Measurements from ENCODE around the gene TSHZ2.
A peak's percentile ranks its signal among the peaks of the same experiment; 100 is the strongest.

Gene TSHZ2

DNA sequence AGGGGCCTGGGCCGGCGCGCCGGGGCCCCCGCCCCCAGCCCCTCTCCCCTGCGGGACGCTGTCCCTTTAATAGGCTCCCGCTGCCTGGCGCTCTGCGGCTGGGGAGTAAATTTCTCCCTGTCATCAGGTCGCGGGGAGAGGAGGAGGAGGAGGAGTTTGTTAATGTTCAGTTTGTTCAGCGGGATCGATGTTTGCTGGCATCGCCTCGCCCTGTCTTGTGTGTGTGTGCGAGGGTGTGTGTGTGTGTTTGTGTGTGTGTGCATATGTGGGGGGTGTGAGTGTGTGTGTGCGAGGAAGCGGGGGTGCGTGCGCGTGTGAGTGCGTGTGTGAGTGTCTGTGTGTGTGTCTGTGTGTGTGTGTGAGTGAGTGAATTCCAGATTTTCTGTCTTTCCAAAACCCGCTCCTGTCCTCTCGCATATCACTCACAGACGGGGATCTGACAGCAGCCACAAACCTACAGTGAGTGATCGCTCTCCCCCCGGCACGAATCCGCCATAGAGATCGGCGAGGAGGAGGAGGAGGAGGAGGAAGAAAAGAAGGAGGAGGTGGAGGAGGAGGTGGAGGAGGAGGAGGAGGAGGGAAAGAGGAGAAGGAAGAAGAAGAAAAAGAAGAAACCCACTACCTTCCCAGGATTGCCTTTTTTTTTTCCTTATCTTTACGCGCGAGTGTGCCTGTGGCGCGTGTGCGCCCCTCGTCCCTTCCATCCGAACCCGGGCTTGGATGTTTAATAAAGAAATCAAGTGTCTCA, at the start of gene TSHZ2:
Gene TSHZ2 (plus strand): TSS at position 169 of the 748 bp plus-strand sequence. CDS start 936 bp downstream, outside the sequence.
- peak; percentile 80 to 86 for DNase-seq

DNA sequence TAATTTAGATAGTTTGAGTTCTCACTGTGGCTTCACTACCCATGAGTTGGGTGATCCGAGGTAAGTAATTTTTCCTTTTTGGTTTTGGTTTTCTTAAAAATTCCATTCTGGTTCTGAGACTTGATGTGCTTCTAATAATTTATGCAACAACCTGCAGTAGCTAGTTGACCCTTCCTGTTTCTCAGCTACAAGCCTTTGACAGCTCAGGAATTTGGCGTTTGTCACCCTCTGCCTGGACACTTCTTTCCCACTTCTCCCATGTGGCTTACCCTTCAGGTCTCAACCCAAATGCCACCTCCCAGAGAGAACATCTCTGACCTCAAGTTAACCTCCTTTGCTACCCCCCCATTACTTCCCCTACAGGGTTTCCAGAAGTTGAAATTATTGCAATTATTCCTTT, 49.7 kb upstream of the TSHZ2 start:
- DNase-seq: no peak

DNA sequence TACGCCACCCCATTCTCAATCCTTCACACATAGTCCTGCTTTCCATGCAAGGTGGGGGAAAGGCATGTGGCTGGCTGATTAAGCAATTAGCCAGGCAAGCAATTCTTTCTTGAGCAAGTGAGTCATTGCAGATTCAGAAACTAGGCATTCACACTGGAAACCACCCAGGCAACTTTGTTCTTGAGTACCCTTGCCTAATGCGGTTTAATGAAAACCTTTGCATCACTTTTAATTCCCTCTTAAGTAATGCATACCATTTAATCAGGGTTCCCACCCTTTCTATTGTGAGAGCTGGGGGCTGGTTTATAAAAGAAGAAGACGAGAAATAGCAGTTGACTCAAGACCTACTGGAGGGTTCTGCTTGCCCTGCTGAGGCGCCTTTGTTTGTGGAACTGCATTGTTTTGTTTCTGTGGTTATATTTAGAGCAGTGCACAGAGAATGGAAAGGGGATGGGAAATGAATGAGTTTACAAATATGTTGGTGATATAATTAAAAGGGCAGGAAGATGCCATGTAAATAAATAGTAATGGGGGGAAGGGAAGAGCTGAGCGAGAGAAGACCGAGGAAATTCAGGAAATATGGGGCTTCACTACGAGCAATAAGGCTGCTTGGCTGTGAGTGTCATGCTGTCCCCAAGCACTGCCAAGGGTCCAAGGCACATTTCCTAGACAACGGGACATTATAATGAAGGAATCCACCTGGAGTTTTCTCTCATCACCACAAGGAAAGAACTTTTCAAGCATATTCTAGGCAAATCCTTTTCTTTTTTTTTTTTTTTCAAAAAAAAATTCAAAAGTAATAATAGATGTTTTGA, 48.8 kb upstream of the TSHZ2 start:
- no peak for DNase-seq

- no peak for DNase-seq
These were observed 47.5 kb upstream of the TSHZ2 start for GRCh38 chr20:52924411-52925271.

DNA sequence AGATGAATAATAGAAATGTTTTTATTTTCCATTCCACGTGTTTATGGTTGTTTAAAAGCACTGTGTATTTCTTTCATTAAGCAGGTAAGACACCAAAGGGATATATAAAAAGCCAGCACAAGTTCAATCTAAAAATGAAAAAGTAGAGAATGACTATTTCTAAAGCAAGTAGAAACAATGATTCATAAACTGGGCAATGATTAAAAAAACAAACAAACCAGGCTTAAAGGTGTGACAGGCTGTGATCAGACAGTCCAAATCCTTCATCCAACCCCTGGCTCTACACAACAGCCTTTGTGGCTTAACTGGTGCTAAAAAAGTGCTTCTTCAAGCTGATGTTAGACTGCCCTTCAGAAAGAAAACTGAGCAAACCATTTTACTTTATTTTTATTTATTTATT, 45.7 kb upstream of the TSHZ2 start:
- DNase-seq: no peak

DNA sequence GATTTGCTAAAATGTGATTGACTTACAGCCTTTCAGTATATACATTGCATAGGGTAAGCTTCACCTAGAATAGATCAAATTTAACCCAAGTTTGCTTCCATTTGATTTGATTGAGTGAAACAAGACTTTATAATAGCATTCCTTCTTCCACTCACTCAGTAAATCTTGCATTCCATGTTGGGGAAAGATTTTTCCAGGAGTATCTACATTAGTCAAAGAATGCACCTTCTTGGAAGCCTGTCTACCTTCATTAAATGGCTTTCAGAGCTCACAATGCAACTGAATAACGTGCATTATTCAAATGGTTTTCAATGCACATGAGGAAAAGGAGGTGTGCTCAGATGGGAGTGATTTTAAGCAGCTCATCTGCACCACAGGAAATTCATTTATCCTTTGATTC, 38.3 kb upstream of the TSHZ2 start:
- no peak for DNase-seq

GRCh38 chr20:52936351-52937340, 35.5 kb upstream of the TSHZ2 start:
- DNase-seq: no peak

GRCh38 chr20:52937591-52938100, 34.5 kb upstream of the TSHZ2 start:
- DNase-seq: no peak

DNA sequence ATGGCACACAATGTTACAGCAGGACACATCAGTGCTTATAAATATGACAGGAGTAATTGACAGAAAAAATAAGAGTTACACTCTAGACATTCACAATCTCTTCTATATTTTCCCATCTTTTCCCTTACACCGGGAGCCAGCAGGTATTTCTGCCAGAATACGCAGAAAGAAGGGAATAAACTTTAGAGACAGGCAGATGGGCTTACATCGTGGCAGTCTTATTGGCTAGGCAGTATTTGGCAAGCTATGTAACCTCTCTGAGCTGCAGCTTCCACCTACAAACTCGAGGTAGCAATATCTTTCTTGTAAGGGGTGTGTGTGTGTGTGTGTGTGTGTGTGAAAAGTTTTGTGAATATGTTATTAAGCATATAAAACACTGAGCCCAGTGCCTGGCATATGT, 33.0 kb upstream of the TSHZ2 start:
- no peak for DNase-seq

- no peak for DNase-seq
These were observed 30.4 kb upstream of the TSHZ2 start for GRCh38 chr20:52941808-52942207.

- no peak for DNase-seq
These were observed 28.8 kb upstream of the TSHZ2 start for GRCh38 chr20:52943185-52943841.

DNA sequence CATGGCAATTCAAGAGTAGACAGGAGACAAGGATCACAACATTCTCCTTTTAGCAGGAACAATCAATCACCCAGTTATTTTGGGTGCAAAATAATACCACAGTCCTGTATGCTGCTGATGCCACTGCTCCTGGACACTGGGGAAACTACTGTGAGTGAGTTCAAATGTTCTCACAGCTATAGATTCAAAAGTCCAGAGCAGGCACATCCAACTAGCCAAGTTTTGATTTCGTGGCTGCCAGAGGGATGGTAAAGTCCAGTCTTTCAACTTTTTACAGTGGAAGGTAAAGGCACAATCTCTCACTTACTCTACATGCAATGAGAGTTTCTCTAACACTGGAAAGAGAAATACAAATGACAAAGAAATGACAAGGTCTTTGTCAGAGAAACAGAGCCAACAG, 26.9 kb upstream of the TSHZ2 start:
- no peak for DNase-seq

DNA sequence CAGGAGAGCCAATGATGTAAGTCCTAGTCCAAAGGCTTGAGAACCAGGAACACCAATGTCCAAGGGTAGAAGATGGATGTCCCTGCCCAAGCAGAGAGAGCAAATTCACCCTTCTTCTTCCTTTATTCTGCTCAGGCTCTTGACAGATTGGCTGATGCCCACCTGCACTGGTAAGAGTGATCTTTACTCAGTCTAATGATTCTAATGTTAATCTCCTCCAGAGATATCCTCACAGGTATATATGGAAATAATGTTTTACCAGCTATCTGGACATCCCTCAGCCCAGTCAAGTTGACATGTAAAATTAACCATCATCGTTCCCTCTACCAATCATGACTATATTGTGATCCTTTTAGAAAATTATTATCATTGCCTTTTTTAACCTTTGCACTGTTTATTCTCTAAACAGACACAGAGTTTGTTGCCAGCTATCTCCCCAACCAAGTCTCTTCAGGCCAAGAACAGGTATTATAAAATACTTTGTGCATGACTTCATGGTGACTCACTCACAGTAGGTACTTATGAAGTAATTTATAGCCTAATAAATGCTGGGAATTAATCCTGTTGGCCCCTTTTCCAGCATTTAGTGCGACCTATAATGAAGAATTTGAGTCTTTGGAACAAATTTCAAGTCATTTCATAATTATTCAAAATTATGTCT, 26.2 kb upstream of the TSHZ2 start:
- DNase-seq: no peak

DNA sequence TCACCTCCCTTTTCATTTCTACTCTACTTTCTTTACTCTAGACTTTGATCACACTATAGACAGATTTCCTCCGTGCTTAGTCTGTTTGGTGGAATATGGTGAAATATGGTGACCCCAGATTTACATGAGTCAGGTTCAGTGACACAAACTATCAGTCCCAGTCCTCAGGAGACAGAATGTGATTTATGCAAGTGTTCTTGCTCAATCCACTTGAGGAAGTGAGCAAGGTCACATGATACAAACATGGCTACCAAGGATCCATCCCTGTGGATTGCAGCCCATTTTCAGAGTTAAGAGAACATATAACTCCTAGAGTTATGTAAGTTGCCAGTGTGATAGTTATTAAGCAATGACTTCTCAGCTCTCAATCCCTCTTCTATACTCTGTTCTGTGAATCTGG, 23.7 kb upstream of the TSHZ2 start:
- no peak for DNase-seq

GRCh38 chr20:52953020-52953419, 19.1 kb upstream of the TSHZ2 start:
- DNase-seq: no peak

- no peak for DNase-seq
These were observed 17.3 kb upstream of the TSHZ2 start for GRCh38 chr20:52954849-52955248.

DNA sequence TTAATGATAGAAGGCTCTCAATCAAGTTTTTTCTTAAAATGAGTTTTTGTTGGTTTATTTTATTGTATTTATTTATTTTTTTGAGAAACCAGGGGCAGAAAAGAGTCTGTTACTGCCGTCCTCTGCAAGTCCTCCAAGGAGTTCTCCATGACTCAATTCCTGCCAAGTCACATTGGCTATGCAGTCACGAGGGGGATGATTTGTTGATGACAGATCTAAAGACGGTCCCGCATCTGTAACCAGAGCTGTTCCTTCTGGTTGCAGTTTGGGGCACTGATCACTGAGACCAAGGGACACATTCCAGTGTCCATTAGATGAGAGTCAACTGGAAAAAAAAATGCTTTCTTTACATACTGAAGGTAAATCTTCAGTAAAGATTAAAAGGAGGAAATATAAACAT, 13.9 kb upstream of the TSHZ2 start:
- no peak for DNase-seq

- peak; percentile 95 to 96 for DNase-seq
These were observed 13.0 kb upstream of the TSHZ2 start for GRCh38 chr20:52959125-52959524.

GRCh38 chr20:52962183-52962582, 10.0 kb upstream of the TSHZ2 start:
- no peak for DNase-seq

DNA sequence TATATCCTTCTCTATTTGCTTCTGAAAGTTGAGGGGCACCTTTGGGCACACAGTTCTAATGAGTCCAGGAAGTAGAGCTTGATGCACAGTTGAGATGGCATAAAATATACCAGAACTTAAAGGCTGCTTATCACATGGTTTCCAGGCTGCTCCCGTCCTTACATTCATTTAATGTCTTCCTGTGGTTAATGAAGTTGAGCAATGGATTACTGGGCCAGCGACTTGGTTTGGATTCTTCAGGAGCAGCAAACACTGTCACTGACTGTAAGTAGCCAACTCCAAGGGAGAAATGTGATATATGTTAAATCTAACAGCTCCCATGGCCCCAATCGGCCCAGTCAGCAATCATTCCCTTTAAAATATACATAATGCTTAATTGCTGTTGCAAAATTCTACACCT, 9.0 kb upstream of the TSHZ2 start:
- DNase-seq: no peak

- no peak for DNase-seq
These were observed 8.0 kb upstream of the TSHZ2 start for GRCh38 chr20:52964131-52964530.

Measured in SHP77 (cell line).